Neural crest cell (in vitro differentiated cells): ENCODE data around the gene IKZF4. TPM values are rescaled to one million over a fixed set of nuclear protein-coding genes. Genes with fewer than 3 reads are reported as not detected.

Experiments used
- DNase-seq: peaks from one replicate; pipeline ENCODE4 v3.0.0; 2021; ENCODE audit warnings: low read depth, mixed read lengths, low spot score
- H3K27ac Mint-ChIP-seq: one replicate; pipeline ENCODE4 v1.8.0; 2021; ENCODE audit warnings: mild to moderate bottlenecking, mixed read lengths; ENCODE audit not compliant: unreplicated experiment
- H3K27me3 Mint-ChIP-seq: 2 replicates; pipeline ENCODE4 v1.8.0; 2021; ENCODE audit warnings: low read depth, mild to moderate bottlenecking, mixed read lengths
- H3K36me3 Mint-ChIP-seq: 2 replicates; pipeline ENCODE4 v1.8.0; 2021; ENCODE audit warnings: low read depth, mild to moderate bottlenecking, mixed read lengths
- H3K4me1 Mint-ChIP-seq: 2 replicates; pipeline ENCODE4 v1.8.0; 2021; ENCODE audit warnings: mixed read lengths
- H3K4me3 Mint-ChIP-seq: one replicate; pipeline ENCODE4 v1.8.0; 2021; ENCODE audit warnings: mild to moderate bottlenecking, mixed read lengths
- H3K9me3 Mint-ChIP-seq: 2 replicates; pipeline ENCODE4 v1.8.0; 2021; ENCODE audit warnings: mixed read lengths
- total RNA-seq: library from RNA; stranded (reverse); gene quantifications from 2 replicates; pipeline ENCODE4 v1.2.1, GENCODE V29; 2021
- TF ChIP-seq, protein P1 (sequence below): fragments of 200-600 bp; sonication (generic); conservative IDR thresholded peaks from 2 replicates; pipeline ENCODE4 v1.5.0; 2021; ENCODE audit warnings: antibody characterized with exemption, mild to moderate bottlenecking

IKZF4 gene
- total RNA-seq, 1 donor from 2014 or later: 42.3 TPM

DNA sequence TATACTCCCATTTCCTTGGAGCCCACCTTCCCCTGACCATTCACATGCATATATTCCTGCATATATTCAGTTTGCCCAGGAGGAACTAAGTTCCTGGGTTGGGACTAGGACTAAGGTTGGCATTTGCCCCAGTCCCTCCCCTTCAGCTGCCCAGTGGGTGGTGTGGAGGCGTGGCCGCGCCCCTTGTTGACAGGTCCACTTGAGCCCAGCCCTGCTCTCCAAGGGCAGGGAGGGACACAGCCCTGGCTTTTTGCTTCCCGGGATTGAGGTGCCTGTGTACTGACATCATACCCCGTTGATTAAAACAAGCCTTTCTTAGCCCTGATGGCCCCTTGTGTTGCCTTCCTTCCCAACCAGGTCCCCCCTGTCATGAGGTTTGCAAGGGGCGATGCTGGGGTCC, 66.4 kb downstream of the IKZF4 start:
- Mint-ChIP-seq H3K4me1 (peaks cover 23% of the 10 kb centered on the region), H3K4me3 (no peak overlapping the region), H3K36me3 (peaks cover 8% of the 10 kb centered on the region), H3K27ac (no peak overlapping the region), H3K9me3 (no peaks in the 10 kb centered on the region), H3K27me3 (peaks cover 5% of the 10 kb centered on the region)
- no peak for DNase-seq
- TF ChIP-seq, protein P1, sequence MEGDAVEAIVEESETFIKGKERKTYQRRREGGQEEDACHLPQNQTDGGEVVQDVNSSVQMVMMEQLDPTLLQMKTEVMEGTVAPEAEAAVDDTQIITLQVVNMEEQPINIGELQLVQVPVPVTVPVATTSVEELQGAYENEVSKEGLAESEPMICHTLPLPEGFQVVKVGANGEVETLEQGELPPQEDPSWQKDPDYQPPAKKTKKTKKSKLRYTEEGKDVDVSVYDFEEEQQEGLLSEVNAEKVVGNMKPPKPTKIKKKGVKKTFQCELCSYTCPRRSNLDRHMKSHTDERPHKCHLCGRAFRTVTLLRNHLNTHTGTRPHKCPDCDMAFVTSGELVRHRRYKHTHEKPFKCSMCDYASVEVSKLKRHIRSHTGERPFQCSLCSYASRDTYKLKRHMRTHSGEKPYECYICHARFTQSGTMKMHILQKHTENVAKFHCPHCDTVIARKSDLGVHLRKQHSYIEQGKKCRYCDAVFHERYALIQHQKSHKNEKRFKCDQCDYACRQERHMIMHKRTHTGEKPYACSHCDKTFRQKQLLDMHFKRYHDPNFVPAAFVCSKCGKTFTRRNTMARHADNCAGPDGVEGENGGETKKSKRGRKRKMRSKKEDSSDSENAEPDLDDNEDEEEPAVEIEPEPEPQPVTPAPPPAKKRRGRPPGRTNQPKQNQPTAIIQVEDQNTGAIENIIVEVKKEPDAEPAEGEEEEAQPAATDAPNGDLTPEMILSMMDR: no peak

Other genes with a start within 250 kb of the IKZF4 start
- 121 and 123 TPM in 2 replicates for gene SARNP, start 203.3 kb upstream of the IKZF4 start, total RNA-seq
- gene ORMDL2, start 203.0 kb upstream of the IKZF4 start, total RNA-seq: 32.6 and 33.3 TPM in 2 replicates
- 35.3 and 40.3 TPM in 2 replicates for gene DNAJC14, start 191.5 kb upstream of the IKZF4 start, total RNA-seq
- gene MMP19, start 178.1 kb upstream of the IKZF4 start, total RNA-seq: not detected in 2 replicates
- gene PYM1, start 93.1 kb upstream of the IKZF4 start, total RNA-seq: 54.0 and 56.8 TPM in 2 replicates
- 17.1 and 18.8 TPM in 2 replicates for gene DGKA, start 89.9 kb upstream of the IKZF4 start, total RNA-seq
- 36.9 and 39.9 TPM in 2 replicates for gene PMEL, start 55.0 kb upstream of the IKZF4 start, total RNA-seq
- gene CDK2, start 54.2 kb upstream of the IKZF4 start, total RNA-seq: 125 TPM in 2 replicates
- 86.5 and 97.3 TPM in 2 replicates for gene RAB5B, start 47.0 kb upstream of the IKZF4 start, total RNA-seq
- 30.4 and 33.7 TPM in 2 replicates for gene SUOX, start 23.8 kb upstream of the IKZF4 start, total RNA-seq
- 32.3 and 43.1 TPM in 2 replicates for gene RPS26, start 20.9 kb downstream of the IKZF4 start, total RNA-seq
- gene ERBB3, start 59.1 kb downstream of the IKZF4 start, total RNA-seq: 144 and 152 TPM in 2 replicates
- 201 and 213 TPM in 2 replicates for gene PA2G4, start 83.5 kb downstream of the IKZF4 start, total RNA-seq
- gene RPL41, start 95.6 kb downstream of the IKZF4 start, total RNA-seq: 4,478 and 4,582 TPM in 2 replicates
- 19.1 and 19.3 TPM in 2 replicates for gene ZC3H10, start 97.2 kb downstream of the IKZF4 start, total RNA-seq
- 118 and 121 TPM in 2 replicates for gene ESYT1, start 107.2 kb downstream of the IKZF4 start, total RNA-seq
- gene MYL6B, start 131.5 kb downstream of the IKZF4 start, total RNA-seq: 178 and 189 TPM in 2 replicates
- gene MYL6, start 137.3 kb downstream of the IKZF4 start, total RNA-seq: 924 TPM in 2 replicates
- gene SMARCC2, start 168.4 kb downstream of the IKZF4 start, total RNA-seq: 164 and 172 TPM in 2 replicates
- gene RNF41, start 200.9 kb downstream of the IKZF4 start, total RNA-seq: 48.3 and 48.6 TPM in 2 replicates
- gene NABP2, start 203.3 kb downstream of the IKZF4 start, total RNA-seq: 71.8 and 75.7 TPM in 2 replicates
- 0.65 and 1.0 TPM in 2 replicates for gene SLC39A5, start 209.0 kb downstream of the IKZF4 start, total RNA-seq
- 61.4 and 68.0 TPM in 2 replicates for gene ANKRD52, start 237.3 kb downstream of the IKZF4 start, total RNA-seq
- gene COQ10A, start 245.9 kb downstream of the IKZF4 start, total RNA-seq: 23.2 and 23.3 TPM in 2 replicates